KMS-11 (cell line): ENCODE results near the gene IER5L.
"Not testable (repeated sequence)": the region's sequence is repeated elsewhere in the genome, so short reads cannot be mapped to it uniquely, and the experiment has no call there.

Experiments
- H2AFZ ChIP-seq: fragments of 200-600 bp; sonication (generic); 2 replicates; pipeline ENCODE4 v1.6.1; 2016; ENCODE audit warnings: antibody characterized with exemption, mixed run types, low read depth
- H3K27ac ChIP-seq: fragments of 200-600 bp; sonication (generic); 2 replicates; pipeline ENCODE4 v1.6.1; 2016; ENCODE audit warnings: mild to moderate bottlenecking, mixed run types
- H3K27me3 ChIP-seq: fragments of 200-600 bp; sonication (generic); 2 replicates; pipeline ENCODE4 v1.6.1; 2017; ENCODE audit warnings: mild to moderate bottlenecking, low read depth, mixed run types, moderate library complexity; ENCODE audit not compliant: insufficient read depth
- H3K36me3 ChIP-seq: fragments of 200-600 bp; sonication (generic); 2 replicates; pipeline ENCODE4 v1.6.1; 2017; ENCODE audit warnings: mild to moderate bottlenecking, mixed run types; ENCODE audit not compliant: insufficient read depth
- H3K4me1 ChIP-seq: fragments of 200-600 bp; sonication (generic); 2 replicates; pipeline ENCODE4 v1.6.1; 2016; ENCODE audit warnings: mild to moderate bottlenecking, low read depth, mixed run types; ENCODE audit not compliant: poor library complexity, severe bottlenecking
- H3K4me2 ChIP-seq: fragments of 200-600 bp; sonication (generic); 2 replicates; pipeline ENCODE4 v1.7.0; 2016; ENCODE audit warnings: mild to moderate bottlenecking, mixed run types
- H3K4me3 ChIP-seq: fragments of 200-600 bp; sonication (generic); IDR thresholded peaks from 2 replicates; pipeline ENCODE4 v1.6.1; 2017; ENCODE audit warnings: low read depth, low read length, mixed read lengths; ENCODE audit not compliant: insufficient read depth
- H3K79me2 ChIP-seq: fragments of 200-600 bp; sonication (generic); 2 replicates; pipeline ENCODE4 v1.6.1; 2016; ENCODE audit warnings: low read depth, mixed run types; ENCODE audit not compliant: insufficient read depth
- H3K9ac ChIP-seq: fragments of 200-600 bp; sonication (generic); 2 replicates; pipeline ENCODE4 v1.6.1; 2016; ENCODE audit warnings: mild to moderate bottlenecking, mixed run types
- H4K20me1 ChIP-seq: fragments of 200-600 bp; sonication (generic); 2 replicates; pipeline ENCODE4 v1.6.1; 2016; ENCODE audit warnings: mild to moderate bottlenecking, mixed run types; ENCODE audit not compliant: insufficient read depth
- CTCF ChIP-seq: fragments of 200-600 bp; sonication (generic); conservative IDR thresholded peaks from 2 replicates; pipeline ENCODE4 v1.6.1; 2017; ENCODE audit warnings: low read depth, mild to moderate bottlenecking, antibody characterized with exemption, low read length, moderate library complexity, mixed read lengths

Gene IER5L

GRCh38 chr9:129200255-129200654 is 22.2 kb upstream of the IER5L start:
- Histone ChIP-seq H3K36me3 (no peaks in the 10 kb centered on the region), H3K4me1 (no peaks in the 10 kb centered on the region), H3K4me3 (no peak overlapping the region), H3K79me2 (no peaks in the 10 kb centered on the region), H3K9ac (no peak overlapping the region), H4K20me1 (no peaks in the 10 kb centered on the region), H2AFZ (no peak overlapping the region), H3K4me2 (no peak overlapping the region), H3K27me3 (no peaks in the 10 kb centered on the region; the same call in 1 of the 2 replicates), H3K27ac (no peak overlapping the region)
- no peak for TF ChIP-seq CTCF

- no peaks in the 10 kb centered on the region for H4K20me1 ChIP-seq
- H2AFZ ChIP-seq: no peak overlapping the region
- no peak overlapping the region for H3K4me2 ChIP-seq
- H3K4me3 ChIP-seq: no peak overlapping the region
- H3K4me1 ChIP-seq: no peaks in the 10 kb centered on the region
- no peak overlapping the region for H3K9ac ChIP-seq
- no peak overlapping the region for H3K27ac ChIP-seq
- H3K27me3 ChIP-seq: no peaks in the 10 kb centered on the region; the same call in 1 of the 2 replicates
- no peaks in the 10 kb centered on the region for H3K79me2 ChIP-seq
- TF ChIP-seq CTCF: no peak
- no peaks in the 10 kb centered on the region for H3K36me3 ChIP-seq
Observed at GRCh38 chr9:129199044-129199435, 21.0 kb upstream of the IER5L start.

GRCh38 chr9:129198319-129199043 is 20.4 kb upstream of the IER5L start:
- no peak overlapping the region for H3K4me3 ChIP-seq
- H4K20me1 ChIP-seq: no peaks in the 10 kb centered on the region
- H3K4me2 ChIP-seq: no peak overlapping the region
- no peak for TF ChIP-seq CTCF
- H3K4me1 ChIP-seq: no peaks in the 10 kb centered on the region
- H2AFZ ChIP-seq: no peak overlapping the region
- H3K36me3 ChIP-seq: no peaks in the 10 kb centered on the region
- H3K27ac ChIP-seq: no peak overlapping the region
- H3K27me3 ChIP-seq: no peaks in the 10 kb centered on the region; the same call in 1 of the 2 replicates
- no peaks in the 10 kb centered on the region for H3K79me2 ChIP-seq
- no peak overlapping the region for H3K9ac ChIP-seq

GRCh38 chr9:129197978-129198318 is 19.9 kb upstream of the IER5L start:
- Histone ChIP-seq H3K36me3 (no peaks in the 10 kb centered on the region), H3K4me1 (no peaks in the 10 kb centered on the region), H2AFZ (no peak overlapping the region), H3K79me2 (no peaks in the 10 kb centered on the region), H3K4me2 (no peak overlapping the region), H4K20me1 (no peaks in the 10 kb centered on the region), H3K27ac (no peak overlapping the region), H3K9ac (no peak overlapping the region), H3K4me3 (no peak overlapping the region), H3K27me3 (no peaks in the 10 kb centered on the region; the same call in 1 of the 2 replicates)
- no peak for TF ChIP-seq CTCF

- not testable (repeated sequence) for H2AFZ ChIP-seq, H3K4me2 ChIP-seq, H3K9ac ChIP-seq, H4K20me1 ChIP-seq, H3K27me3 ChIP-seq, H3K4me3 ChIP-seq, H3K79me2 ChIP-seq, H3K4me1 ChIP-seq, H3K27ac ChIP-seq, H3K36me3 ChIP-seq
Observed at GRCh38 chr9:129197045-129197444, 19.0 kb upstream of the IER5L start.
